Measurements from ENCODE around the gene SRI. TPM values are rescaled to one million over a fixed set of nuclear protein-coding genes. Genes with fewer than 3 reads are reported as not detected.
A peak's percentile ranks its signal among the peaks of the same experiment; 100 is the strongest.
"Not testable (repeated sequence)": the region's sequence is repeated elsewhere in the genome, so short reads cannot be mapped to it uniquely, and the experiment has no call there.

Gene SRI
- polyA plus RNA-seq (ENCODE audit: insufficient read length in 3 of 3): 100 to 1,000 TPM; 173 to 184 (median 179) TPM

- peak; percentile 66 to 91 (median 70) for DNase-seq (ENCODE audit: low read depth in 3 of 3, low spot score in 2 of 3)
Measured at GRCh38 chr7:88219781-88220747, at the start of gene SRI. TSS of gene SRI (minus strand) at chr7:88220038. CDS start at chr7:88220026, 12 bp downstream.

- DNase-seq (ENCODE audit: low read depth in 3 of 3, low spot score in 2 of 3): no peak
Measured at GRCh38 chr7:88269586-88269985, 49.7 kb upstream of the SRI start.

- DNase-seq (ENCODE audit: low read depth in 3 of 3, low spot score in 2 of 3): no peak
Measured at GRCh38 chr7:88268858-88269257, 49.0 kb upstream of the SRI start.

- DNase-seq (ENCODE audit: low read depth in 3 of 3, low spot score in 2 of 3): no peak
Measured at GRCh38 chr7:88268051-88268450, 48.2 kb upstream of the SRI start.

- DNase-seq (ENCODE audit: low read depth in 3 of 3, low spot score in 2 of 3): no peak
Measured at GRCh38 chr7:88267421-88267820, 47.6 kb upstream of the SRI start.

GRCh38 chr7:88264987-88265386 lies 45.1 kb upstream of the SRI start:
- DNase-seq (ENCODE audit: low read depth in 3 of 3, low spot score in 2 of 3): not testable (repeated sequence)

GRCh38 chr7:88262562-88262961 lies 42.7 kb upstream of the SRI start:
- no peak for DNase-seq (ENCODE audit: low read depth in 3 of 3, low spot score in 2 of 3)

- no peak for DNase-seq (ENCODE audit: low read depth in 3 of 3, low spot score in 2 of 3)
Measured at GRCh38 chr7:88260719-88261118, 40.9 kb upstream of the SRI start.

GRCh38 chr7:88259656-88260380 lies 40.0 kb upstream of the SRI start:
- no peak for DNase-seq (ENCODE audit: low read depth in 3 of 3, low spot score in 2 of 3)

- DNase-seq (ENCODE audit: low read depth in 3 of 3, low spot score in 2 of 3): not testable (repeated sequence)
Measured at GRCh38 chr7:88258296-88258695, 38.5 kb upstream of the SRI start.

GRCh38 chr7:88256906-88257305 lies 37.1 kb upstream of the SRI start:
- DNase-seq (ENCODE audit: low read depth in 3 of 3, low spot score in 2 of 3): no peak

- DNase-seq (ENCODE audit: low read depth in 3 of 3, low spot score in 2 of 3): no peak
Measured at GRCh38 chr7:88254721-88255424, 35.0 kb upstream of the SRI start.

- no peak for DNase-seq (ENCODE audit: low read depth in 3 of 3, low spot score in 2 of 3)
Measured at GRCh38 chr7:88253640-88254039, 33.8 kb upstream of the SRI start.

- no peak for DNase-seq (ENCODE audit: low read depth in 3 of 3, low spot score in 2 of 3)
Measured at GRCh38 chr7:88244258-88244657, 24.4 kb upstream of the SRI start.

- no peak for DNase-seq (ENCODE audit: low read depth in 3 of 3, low spot score in 2 of 3)
Measured at GRCh38 chr7:88243345-88243909, 23.6 kb upstream of the SRI start.

- DNase-seq (ENCODE audit: low read depth in 3 of 3, low spot score in 2 of 3): no peak
Measured at GRCh38 chr7:88239852-88240251, 20.0 kb upstream of the SRI start.

- no peak for DNase-seq (ENCODE audit: low read depth in 3 of 3, low spot score in 2 of 3)
Measured at GRCh38 chr7:88233828-88234227, 14.0 kb upstream of the SRI start.

GRCh38 chr7:88230646-88231045 lies 10.8 kb upstream of the SRI start:
- no peak for DNase-seq (ENCODE audit: low read depth in 3 of 3, low spot score in 2 of 3)

- no peak for DNase-seq (ENCODE audit: low read depth in 3 of 3, low spot score in 2 of 3)
Measured at GRCh38 chr7:88229302-88229995, 9.6 kb upstream of the SRI start.

- DNase-seq (ENCODE audit: low read depth in 3 of 3, low spot score in 2 of 3): no peak
Measured at GRCh38 chr7:88226886-88227516, 7.2 kb upstream of the SRI start.
